HL-60/S4 treated with phorbol 12-myristate 13-acetate at 8.2 ng/mL for 4 days and 3 days (cell line): Measurements from ENCODE around the gene ELMO1.

Experiments
- in situ Hi-C: fragments of 300-500 bp; cut with MboI; formaldehyde crosslinking; loops from 2 replicates; pipeline ENCODE4 v1.15.0; 2022; ENCODE audit warnings: low sequenced_read_pairs

The ELMO1 gene

GRCh38 chr7:37376386-37376785 lies 72.3 kb downstream of the ELMO1 start:
- in situ Hi-C loops = no loop called here

- in situ Hi-C loops = no loop called here
Measured at GRCh38 chr7:37372750-37373149, 75.9 kb downstream of the ELMO1 start.

DNA sequence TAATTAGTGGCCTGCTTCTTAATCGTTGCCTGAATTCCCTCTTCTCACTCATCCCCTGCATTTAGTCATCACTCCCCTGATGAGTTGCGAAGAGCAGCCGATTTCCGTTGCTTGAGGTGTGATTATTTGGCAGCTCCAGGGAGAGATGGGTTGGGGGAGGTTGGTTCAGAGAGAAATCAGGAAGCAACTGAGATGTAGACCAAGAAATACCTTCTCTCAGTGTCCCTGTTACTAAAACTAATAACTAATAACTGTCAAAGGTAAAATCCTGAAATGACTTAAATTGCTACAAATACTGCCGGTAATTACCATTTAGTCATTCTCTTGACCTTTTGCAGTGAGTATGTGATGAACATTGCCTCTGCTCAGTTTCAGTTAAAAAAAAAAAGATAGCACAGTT lies 76.9 kb downstream of the ELMO1 start:
- in situ Hi-C loops = no loop called here

- in situ Hi-C loops = no loop called here
Measured at GRCh38 chr7:37369906-37370305, 78.8 kb downstream of the ELMO1 start.

DNA sequence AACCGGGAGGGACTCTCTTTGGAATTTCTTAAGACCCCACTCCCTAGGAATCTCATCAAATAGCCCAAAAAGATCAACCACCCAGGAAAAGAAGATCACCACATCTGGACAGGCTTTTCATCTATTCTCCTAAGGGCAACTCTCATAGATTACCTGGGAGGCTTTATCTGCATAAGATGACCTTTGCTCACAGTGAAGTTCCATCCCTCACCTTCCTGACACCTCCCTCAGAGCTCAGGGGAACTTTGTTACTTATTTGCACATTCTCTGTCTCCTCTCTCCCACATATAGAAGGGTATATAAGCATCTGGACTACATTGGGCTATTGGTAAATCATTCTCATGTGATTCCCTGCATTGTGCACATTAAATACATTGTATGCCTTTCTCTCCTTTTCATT lies 80.1 kb downstream of the ELMO1 start:
- in situ Hi-C loops = no loop called here

GRCh38 chr7:37367010-37367409 lies 81.7 kb downstream of the ELMO1 start:
- in situ Hi-C loops = no loop called here

GRCh38 chr7:37366445-37366844 lies 82.2 kb downstream of the ELMO1 start:
- in situ Hi-C loops = no loop called here

DNA sequence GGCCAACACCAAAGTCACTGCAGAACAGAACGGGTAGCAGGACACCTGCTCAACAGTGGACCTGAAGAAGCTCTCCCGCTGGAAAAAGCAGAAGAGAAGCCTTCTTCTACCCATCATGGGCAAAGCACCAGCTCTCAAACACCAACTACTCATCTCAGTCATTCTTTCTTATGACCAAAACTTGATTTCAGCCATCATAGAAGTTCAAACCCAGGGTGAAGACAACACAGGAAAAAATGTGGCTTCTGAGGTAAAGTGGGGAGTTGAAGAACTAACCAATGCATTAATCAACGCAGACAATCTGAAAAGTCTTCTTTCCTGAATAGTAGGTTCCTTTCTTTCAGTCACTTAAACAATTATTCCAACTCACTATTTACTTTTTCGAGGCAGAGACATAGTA lies 83.3 kb downstream of the ELMO1 start:
- in situ Hi-C loops = no loop called here

DNA sequence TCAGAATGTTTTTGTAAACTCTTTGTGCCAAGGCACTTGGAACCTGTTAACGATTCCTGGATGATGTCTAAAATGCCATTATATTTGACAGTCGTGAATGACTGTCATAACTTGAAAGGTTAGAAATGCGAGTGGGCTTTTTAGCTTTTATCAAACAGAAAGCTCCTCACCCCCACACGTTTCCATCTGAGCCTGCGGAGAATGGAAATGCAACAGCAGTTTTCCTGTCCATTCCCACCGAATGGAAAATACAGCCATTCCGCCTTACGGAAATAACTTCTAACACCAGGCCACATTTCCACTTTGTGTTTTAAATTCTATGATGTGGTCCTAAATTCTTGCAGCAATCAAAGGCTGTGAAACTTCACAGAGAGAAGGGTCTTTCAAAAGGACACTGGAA lies 83.8 kb downstream of the ELMO1 start:
- in situ Hi-C loops = no loop called here

DNA sequence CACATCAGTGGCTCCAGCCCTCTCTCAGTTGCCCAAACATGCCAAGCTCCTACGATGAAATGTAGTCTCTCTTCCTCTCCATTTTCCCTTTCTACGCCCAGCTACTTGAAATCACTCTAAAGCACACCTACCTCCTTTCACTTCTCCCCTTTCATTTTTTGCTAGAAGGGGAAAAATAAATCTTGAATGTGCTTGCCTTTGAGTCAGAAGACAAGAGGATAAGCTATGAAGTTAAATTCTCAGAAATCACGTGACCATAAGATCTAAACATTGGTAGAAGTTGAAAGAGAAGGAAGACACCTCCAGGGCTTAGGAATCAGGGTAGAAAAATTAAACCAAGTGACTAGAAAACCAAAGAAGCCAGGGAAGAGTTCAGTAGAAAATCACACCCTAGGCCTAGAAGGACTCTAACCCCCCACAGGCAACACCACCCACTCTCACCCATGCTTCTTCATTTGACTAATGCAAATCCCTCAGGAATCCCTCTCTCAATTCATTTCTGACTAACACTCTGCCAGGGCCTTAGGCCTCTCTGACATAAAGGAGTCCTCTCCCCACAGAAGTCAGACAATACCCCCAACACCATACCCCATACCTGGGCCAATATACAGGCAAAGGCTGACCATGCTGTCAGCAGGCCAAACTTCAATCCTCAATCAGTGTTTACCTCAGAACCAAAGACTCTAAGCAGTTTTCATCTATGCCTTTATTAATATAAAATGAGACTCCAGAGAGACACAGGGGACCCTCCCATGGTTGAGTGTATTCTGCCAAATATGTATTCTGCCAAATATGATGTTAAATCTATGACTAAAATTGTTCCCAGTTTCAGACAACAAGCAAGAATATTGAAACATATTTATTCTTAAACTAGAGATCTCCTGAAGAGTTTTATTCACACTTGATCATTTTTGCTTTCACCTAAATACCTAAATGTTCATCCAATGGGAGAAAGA lies 84.8 kb downstream of the ELMO1 start:
- in situ Hi-C loops = no loop called here

DNA sequence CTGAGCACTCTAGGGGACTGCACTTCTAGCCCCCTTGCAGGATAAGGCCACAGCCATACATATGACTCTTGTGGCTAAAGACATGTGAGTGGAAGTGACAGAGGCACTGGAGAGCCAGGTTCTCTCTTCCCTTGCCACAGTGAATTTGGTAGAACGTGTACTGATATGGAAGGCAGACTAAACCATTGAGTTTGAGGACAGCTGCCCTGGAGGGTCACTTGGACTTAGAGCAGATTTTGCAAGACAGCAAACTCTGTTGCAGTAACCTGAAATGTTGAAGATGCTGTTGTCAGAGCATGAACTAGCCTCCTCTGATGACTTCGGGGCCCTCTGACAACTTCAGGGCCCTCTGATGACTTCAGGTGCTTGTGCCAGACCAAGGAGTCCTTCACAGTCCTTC lies 85.9 kb downstream of the ELMO1 start:
- in situ Hi-C loops = no loop called here

GRCh38 chr7:37360484-37360883 lies 88.2 kb downstream of the ELMO1 start:
- in situ Hi-C loops = no loop called here

DNA sequence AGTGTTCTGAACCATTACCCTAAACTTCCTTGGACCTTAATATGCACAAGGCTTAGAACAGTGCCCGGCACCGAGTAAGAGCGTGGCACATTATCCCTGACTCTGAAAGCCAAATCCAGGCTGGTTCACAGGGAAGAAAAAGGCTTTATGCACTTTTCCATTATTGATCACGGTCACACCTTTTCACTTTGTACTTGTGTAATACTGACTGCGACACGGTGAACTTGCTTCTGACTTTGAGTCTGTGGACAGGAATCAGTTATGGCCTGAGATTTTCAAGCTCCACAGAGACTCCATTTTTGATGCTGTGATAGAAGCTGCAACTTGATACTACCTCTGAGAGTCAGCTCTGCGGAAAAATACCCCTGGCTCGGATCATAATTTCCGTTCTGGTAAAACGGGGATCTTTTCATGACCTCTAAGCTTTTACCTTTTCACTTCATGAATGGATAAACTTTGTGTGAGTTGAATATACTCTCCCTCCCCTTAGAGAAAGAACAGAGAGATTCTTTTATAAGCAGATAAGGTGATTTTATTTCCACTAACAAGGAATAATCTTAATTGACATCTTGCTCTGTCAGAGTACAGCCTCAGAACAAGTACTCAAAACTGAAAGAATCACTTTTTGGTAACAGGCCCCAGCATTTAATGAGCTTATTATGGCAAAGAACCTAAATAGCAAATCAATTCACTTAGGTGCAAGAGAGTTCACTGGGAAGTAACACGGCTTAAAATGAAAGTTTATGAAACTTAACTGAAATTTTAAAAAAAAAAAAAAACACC lies 88.8 kb downstream of the ELMO1 start:
- in situ Hi-C loops = no loop called here

DNA sequence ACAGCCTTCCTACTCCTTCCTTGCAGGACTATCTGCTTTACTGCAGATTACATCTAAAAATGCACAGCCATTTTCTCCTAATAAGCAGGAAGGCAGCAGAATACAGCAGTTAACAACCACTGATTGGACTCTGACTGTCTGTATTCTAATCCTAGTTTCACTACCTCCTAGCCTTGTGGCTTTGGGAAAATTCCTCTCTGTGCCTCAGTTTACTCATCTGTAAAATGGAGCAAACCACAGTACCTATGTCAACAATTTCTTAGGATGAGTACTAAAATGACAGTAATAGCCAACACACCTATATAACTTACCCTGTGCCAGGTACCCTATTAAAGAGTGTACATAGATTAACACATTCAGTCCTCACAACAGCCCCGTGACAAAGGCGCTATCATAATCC lies 89.5 kb downstream of the ELMO1 start:
- in situ Hi-C loops = no loop called here

DNA sequence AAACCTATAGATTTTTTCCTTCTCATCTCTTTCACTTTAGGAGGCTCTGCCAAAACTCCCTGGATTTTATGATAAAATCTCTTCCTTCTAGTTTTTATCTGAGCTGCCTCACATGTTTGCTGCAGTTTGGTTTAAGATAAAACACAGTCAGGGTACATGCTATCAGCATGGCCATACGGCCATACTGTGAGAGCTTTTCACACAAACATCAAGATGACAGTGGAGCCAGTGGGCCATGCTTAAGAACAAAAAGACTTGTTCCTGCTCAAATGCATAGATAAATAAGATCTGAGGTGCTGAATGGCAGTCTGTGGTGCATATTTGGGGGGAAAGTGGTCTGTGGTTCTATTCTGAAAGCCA lies 91.0 kb downstream of the ELMO1 start:
- in situ Hi-C loops = no loop called here

DNA sequence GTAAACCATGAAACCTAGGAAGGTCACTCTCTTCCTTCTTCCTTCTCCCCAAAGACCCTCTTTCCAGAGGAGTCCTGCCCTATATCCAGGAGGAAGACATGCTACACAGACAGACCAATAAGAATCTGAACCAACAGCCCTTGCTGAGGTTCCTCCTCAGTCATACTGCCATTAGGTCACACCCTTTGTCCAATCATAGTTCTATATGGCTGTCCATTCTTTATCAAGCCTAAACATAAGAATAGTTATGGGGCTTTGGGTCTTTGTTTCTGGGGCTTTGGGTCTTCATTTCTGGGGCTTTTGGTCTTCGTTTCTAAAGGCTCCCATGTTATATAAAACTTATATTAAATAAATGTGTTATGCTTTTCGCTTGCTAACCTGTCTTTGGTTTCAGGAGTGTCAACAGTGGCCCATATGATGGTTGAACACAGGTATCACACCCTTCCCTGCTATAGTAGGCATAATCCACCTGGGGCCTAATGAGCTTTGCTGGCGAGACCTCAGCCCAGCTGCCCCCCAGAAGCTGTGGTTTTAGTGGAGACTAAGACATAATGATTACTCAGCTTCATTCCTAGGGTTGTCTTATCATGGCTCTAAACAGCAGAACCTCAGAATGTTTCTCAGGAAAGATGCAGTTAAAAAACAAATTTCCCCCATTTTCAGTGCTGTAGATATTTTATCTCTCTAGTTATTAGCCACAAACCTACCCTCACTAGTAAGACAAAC lies 91.6 kb downstream of the ELMO1 start:
- in situ Hi-C loops = no loop called here

DNA sequence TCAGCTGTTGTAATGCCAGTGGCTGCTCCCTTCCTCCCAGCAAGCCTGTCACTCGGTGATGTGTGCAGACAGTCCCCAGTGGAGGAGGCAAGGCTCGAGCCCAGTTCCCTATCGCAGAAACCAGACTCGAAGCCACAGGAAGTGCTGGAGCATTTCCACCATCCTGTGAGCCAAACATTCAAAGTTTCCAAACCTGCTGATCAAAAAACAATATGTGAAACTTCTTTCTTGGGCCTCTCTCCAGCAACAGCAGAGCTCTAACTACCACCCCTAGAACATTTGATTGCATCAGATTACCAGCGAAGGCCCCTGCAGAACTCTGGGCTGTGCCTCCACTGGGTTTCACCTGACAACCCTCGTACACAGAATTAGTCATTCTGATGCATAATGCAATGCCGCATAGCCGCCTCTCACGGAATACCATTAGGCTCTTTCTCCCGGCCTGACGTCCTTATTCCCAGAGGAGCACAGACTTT lies 94.0 kb downstream of the ELMO1 start:
- in situ Hi-C loops = no loop called here

DNA sequence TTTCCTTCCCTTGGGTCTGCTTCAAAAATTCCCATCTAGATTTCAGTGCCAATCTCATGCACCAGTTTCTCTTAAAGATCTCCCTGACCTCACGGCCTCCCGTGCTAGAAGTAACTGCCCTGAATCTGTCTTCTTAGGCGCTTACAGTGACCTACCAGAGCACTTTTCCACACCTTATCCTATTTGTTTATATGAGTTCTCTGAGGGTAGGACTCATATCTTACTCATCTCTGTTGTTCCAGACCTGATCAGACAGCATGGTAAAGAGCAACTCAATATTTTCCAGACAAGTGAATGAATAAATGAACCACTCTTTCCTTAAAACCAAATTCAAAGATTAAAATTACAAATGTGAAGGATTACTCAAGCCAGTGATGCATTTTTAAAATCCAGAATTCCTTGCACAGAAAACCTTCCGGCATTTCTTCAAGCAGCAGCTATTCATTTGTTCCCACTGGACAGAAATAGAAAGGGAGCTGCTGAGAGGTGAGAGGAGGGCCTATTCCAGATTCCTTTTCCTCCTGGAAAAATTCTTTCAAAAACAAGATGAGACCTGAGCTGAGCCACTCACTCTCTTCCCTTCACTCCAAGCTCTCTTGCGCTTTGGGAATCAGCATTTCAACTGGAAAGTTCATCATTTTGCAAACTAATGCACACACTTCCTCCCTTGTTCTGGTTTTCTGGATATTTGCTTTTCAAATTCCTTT lies 94.6 kb downstream of the ELMO1 start:
- in situ Hi-C loops = no loop called here

DNA sequence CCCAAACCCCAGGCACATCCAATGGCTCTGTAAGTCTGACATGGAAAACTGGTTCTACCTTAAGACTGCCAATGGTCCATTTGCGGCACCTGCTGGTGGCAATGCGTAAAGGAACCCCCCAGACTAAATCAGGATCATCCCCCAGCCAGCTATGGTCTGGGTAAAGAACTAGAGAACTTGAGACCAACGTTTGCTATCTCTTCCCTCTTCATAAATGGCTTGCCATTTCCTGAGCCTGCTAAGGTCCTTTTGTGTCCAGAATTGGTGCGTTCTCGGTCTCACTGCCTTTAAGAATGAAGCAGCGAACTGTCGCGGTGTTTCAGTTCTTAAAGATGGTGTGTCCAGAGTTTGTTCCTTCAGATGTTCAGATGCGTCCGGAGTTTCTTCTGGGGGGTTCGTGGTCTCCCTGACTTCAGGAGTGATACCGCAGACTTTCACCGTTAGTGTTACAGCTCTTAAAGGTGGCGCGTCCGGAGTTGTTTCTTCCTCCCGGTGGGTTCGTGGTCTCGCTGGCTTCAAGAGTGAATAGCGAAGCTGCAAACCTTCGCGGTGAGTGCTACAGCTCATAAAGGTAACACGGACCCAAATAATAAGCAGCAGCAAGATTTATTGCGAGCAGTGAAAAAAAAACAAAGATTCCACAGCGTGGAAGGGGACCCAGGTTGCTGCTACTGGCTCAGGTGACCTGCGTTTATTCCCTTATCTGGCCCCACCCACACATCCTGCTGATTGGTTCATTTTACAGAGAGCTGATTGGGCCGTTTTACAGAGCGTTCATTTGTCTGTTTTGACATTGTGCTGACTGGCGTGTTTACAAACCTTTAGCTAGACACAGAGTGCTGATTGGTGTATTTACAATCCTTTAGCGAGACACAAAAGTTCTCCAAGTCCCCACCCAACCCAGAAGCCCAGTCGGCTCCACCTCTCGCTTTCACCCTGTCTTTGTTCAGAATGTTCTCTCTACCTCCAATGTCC lies 95.4 kb downstream of the ELMO1 start:
- in situ Hi-C loops = no loop called here
